HG03060 (cell line): Measurements from ENCODE around the gene DDAH1.

ENCODE experiments used
- ATAC-seq: cut with Tn5 transposase; IDR thresholded peaks from one replicate; pipeline ENCODE4 v1.9.1; 2021; ENCODE audit warnings: low read depth, moderate number of reproducible peaks; ENCODE audit not compliant: unreplicated experiment

DDAH1 gene

GRCh38 chr1:85279458-85280080, 185.4 kb downstream of the DDAH1 start:
- no peak for ATAC-seq

DNA sequence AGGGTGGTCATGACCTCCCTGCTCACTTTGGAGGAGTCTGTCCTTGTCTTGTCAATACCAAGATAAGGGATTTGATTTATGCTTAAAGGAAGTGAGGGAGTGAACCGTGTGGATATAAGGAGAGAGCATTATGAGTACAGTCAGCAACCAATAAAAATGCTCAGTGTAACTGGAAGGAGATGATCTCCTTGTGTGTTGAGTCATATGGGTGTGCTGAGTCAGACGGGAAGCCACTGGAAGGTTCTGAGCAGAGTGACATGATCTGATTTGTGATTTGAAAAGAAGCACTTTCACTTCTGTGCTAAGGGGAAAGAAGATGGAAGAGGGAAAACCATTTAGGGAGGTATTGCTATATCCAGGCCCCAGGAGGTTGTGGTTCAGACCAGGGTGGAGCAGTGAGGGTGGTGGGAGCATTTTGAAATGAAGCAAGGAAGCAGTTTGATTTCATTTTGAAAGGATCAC, 186.1 kb downstream of the DDAH1 start:
- ATAC-seq = peak; percentile 17

DNA sequence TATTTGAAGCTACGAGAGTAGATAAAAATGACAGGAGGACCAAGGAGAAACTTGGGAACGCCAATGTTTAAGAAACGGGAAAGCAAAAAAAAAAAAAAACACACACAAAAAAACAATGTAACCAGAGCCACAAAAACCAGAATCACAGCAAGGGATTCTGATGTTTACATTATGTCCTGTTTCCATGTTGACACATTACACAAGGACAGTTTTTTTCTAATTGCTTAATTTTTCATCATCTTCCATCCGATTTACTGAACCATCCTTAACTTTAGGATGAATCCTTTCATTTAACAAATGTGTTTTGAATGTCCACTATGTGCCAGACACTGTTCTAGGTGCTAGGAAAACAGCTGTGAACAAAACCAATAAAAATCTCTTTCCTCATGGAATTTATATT, 187.2 kb downstream of the DDAH1 start:
- ATAC-seq = no peak

- ATAC-seq = no peak
These were observed 187.8 kb downstream of the DDAH1 start for GRCh38 chr1:85276978-85277639.

DNA sequence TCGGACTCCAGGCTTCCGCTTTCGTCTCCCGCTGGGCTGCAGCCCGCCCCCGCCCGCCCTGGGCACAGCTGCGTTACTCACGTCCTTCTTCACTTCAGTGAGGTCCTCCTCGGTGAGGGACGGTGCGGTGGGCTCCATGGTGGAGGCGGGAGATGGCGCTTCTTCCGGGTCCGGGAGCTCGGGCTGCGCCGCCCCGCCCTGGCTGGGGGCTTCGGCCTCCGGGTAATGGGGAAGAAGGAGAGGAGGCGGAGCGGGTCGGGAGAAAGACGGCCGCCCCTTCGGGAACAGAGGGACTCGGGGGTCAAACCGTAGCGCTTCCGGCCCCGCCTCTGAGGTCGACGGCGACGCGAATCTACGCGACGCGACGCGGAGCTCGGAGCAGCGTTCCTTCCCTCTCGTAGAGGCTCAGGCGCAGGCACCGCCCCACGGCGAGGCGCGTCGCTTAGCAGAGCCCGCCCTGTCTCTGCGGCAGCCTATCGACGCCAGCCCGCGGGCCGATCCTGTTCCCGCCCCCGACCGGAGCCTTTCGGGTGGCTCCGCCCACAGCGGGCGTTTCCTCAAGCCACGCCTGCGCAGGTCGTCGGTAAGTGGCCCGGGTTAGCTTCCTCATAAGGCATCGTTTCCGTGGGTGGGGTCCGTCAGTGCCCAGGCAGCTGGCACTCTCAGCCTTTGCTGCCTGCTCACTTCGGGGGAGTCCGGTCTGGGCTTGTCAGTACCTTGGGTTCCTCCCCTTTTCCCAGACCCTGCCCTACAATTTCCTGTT, 188.6 kb downstream of the DDAH1 start, which contains the start of gene BCL10:
Gene BCL10, minus strand, starts transcription at position 418 of the 763 bp plus-strand sequence. Its CDS starts 280 bp downstream, at position 138.
- peak; percentile 85 for ATAC-seq

- no peak for ATAC-seq
These were observed 189.2 kb downstream of the DDAH1 start for GRCh38 chr1:85275701-85276214.

GRCh38 chr1:85274969-85275453, 189.9 kb downstream of the DDAH1 start:
- ATAC-seq = no peak

DNA sequence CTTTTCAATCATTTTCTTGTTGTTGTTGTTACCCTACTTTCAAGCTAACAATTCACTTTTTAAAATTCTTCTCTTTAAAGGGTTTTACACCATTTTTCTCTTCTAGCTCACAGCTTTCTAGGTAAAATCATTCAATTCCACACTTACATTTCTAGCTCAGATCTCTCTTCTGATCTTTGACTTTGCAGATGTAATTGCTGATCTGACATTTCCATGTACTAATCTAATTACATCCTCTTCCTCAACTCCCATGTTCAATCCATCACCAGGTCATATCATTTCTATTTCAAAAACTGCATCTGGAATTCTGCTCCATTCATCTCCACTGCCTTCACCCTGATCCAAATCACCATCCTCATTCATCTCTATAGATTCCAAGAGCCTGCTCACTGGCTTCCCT, 191.6 kb downstream of the DDAH1 start:
- ATAC-seq = no peak

DNA sequence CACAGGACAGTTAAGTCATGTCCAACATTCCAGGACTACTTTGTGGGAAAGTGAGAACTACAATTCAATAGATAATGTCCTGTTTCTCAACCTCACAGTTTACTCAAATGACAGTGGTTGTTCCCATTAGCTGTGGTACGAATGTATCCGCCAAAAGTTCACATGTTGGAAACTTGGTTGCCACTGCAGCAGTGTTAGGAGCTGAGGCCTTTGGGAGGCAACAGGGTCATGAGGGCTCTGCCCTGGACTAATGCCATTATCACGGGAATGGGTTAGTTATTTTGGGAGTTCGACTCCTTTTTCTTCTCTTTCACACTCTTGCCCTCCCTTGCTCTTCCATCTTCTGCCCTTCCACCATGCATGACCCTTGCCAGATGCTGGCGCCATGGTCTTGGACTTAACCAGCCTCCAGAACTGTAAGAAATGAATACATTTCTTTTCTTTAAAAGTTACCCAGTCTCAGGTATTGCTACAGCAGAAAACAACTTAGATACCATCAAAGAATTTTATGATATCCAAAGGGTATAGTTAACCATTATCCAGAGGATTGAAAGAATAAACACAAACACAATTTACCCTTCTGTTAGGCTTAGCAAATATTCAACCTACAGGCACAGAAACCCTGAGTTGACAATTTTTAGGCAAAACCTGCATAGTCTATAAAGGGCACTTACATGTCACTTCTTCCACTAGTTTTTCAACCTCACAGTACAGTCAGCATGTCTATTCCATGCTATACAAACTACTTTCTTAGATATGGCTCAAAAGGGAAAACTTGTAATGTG, 196.0 kb downstream of the DDAH1 start:
- no peak for ATAC-seq
